NCI-H2196 treated with DMSO at 0.1 percent for 48 hours (cell line): ENCODE results near the gene GNPNAT1.
A peak's percentile ranks its signal among the peaks of the same experiment; 100 is the strongest.

Experiments used
- DNase-seq: peaks from one replicate; lab custom pipeline; 2025; ENCODE audit not compliant: unreplicated experiment; lab: John Stamatoyannopoulos, UW

GNPNAT1 gene

GRCh38 chr14:52791223-52792096 is at the start of gene GNPNAT1:
Gene GNPNAT1 (minus strand): TSS chr14:52791607. CDS start chr14:52784650, 6,957 bp downstream.
- DNase-seq: peak; percentile 85

- no peak for DNase-seq
These were observed 49.5 kb upstream of the GNPNAT1 start for GRCh38 chr14:52840877-52841276.

- DNase-seq: no peak
These were observed 46.0 kb upstream of the GNPNAT1 start for GRCh38 chr14:52837451-52837850.

- DNase-seq: no peak
These were observed 44.7 kb upstream of the GNPNAT1 start for GRCh38 chr14:52836063-52836462.

- no peak for DNase-seq
These were observed 43.9 kb upstream of the GNPNAT1 start for GRCh38 chr14:52835122-52835903.

- no peak for DNase-seq
These were observed 43.0 kb upstream of the GNPNAT1 start for GRCh38 chr14:52834440-52834842.

- DNase-seq: no peak
These were observed 42.5 kb upstream of the GNPNAT1 start for GRCh38 chr14:52833891-52834290.

GRCh38 chr14:52829527-52830185 is 38.2 kb upstream of the GNPNAT1 start:
- DNase-seq: no peak

- DNase-seq: no peak
These were observed 36.0 kb upstream of the GNPNAT1 start for GRCh38 chr14:52827426-52827825.

GRCh38 chr14:52825085-52825484 is 33.7 kb upstream of the GNPNAT1 start:
- DNase-seq: no peak

GRCh38 chr14:52824462-52824861 is 33.1 kb upstream of the GNPNAT1 start:
- DNase-seq: no peak

GRCh38 chr14:52821805-52822250 is 30.4 kb upstream of the GNPNAT1 start:
- no peak for DNase-seq

GRCh38 chr14:52808101-52808500 is 16.7 kb upstream of the GNPNAT1 start:
- no peak for DNase-seq

GRCh38 chr14:52806115-52806514 is 14.7 kb upstream of the GNPNAT1 start:
- DNase-seq: no peak

- no peak for DNase-seq
These were observed 11.2 kb upstream of the GNPNAT1 start for GRCh38 chr14:52802597-52802996.

- no peak for DNase-seq
These were observed 9.8 kb upstream of the GNPNAT1 start for GRCh38 chr14:52801014-52801712.

GRCh38 chr14:52798826-52799225 is 7.4 kb upstream of the GNPNAT1 start:
- DNase-seq: no peak

- DNase-seq: no peak
These were observed 6.2 kb upstream of the GNPNAT1 start for GRCh38 chr14:52797653-52798052.

GRCh38 chr14:52793061-52793460 is 1.7 kb upstream of the GNPNAT1 start:
- DNase-seq: no peak

GRCh38 chr14:52792097-52792415 is 649 bp upstream of the GNPNAT1 start:
- DNase-seq: no peak

GRCh38 chr14:52790756-52791222 is 618 bp downstream of the GNPNAT1 start:
- DNase-seq: no peak
